ENCODE measurements around the gene TBC1D9.

- TF ChIP-seq CTCF (IDR thresholded peaks at IDR 0.05; ENCODE audit: low read depth, low read length, poor library complexity, severe bottlenecking) (no peak), EZH2phosphoT487 (IDR thresholded peaks at IDR 0.05; ENCODE audit: borderline replicate concordance, low read length) (no peak)
These were observed 21.7 kb upstream of the TBC1D9 start for GRCh38 chr4:140777894-140778293.

Measured in DOHH2 (cell line).